Gastroesophageal sphincter (tissue), 4 donors: ENCODE data around the gene SND1. TPM values are rescaled to one million over a fixed set of nuclear protein-coding genes. Genes with fewer than 3 reads are reported as not detected.

Source experiments
- ATAC-seq: fragments of 150-250 bp; one replicate; pipeline ENCODE4 v1.9.1; 2016; ENCODE audit warnings: mild to moderate bottlenecking, moderate library complexity
- H3K27ac ChIP-seq, 4 donors: fragments of 200-600 bp; sonication (generic) in 3 of 4; 1 replicate in 3 of 4; 2 replicates in 1 of 4; pipeline ENCODE4 v1.5.1; 2016 to 2019
- H3K27me3 ChIP-seq: fragments of 200-600 bp; sonication (generic); one replicate; pipeline ENCODE4 v1.5.1; 2019
- H3K36me3 ChIP-seq, 2 donors: fragments of 200-600 bp; sonication (generic); one replicate each; pipeline ENCODE4 v1.5.1; 2019; ENCODE audit warnings: control low read depth in 1 of 2
- H3K4me1 ChIP-seq, 3 donors: fragments of 200-600 bp; sonication (generic); 1 replicate in 2 of 3; 2 replicates in 1 of 3; pipeline ENCODE4 v1.5.1; 2016 to 2019; ENCODE audit warnings: control low read depth in 2 of 3
- H3K4me3 ChIP-seq, 2 donors: fragments of 200-600 bp; sonication (generic); one replicate each; pipeline ENCODE4 v1.5.1; 2019; ENCODE audit warnings: mild to moderate bottlenecking in 1 of 2, moderate library complexity in 1 of 2
- H3K9me3 ChIP-seq, 3 donors: fragments of 200-600 bp; sonication (generic); one replicate each; pipeline ENCODE4 v1.5.1; 2017 to 2019; ENCODE audit warnings: control low read depth in 2 of 3
- CTCF ChIP-seq, 4 experiments: fragments of 200-600 bp in 2 of 4; fragments of 450-650 bp in 2 of 4; sonication (generic) in 1 of 4; IDR thresholded peaks; one replicate each; pipeline ENCODE4 v1.5.1; 2017 to 2019; ENCODE audit warnings: antibody characterized with exemption in 4 of 4, mild to moderate bottlenecking in 2 of 4, moderate library complexity in 2 of 4
- EP300 ChIP-seq: sonication (generic); formaldehyde crosslinking; IDR thresholded peaks from one replicate; pipeline ENCODE4 v1.6.1; 2017; ENCODE audit warnings: antibody characterized with exemption, mild to moderate bottlenecking
- POLR2A ChIP-seq, 2 donors: fragments of 450-650 bp; IDR thresholded peaks; one replicate each; pipeline ENCODE4 v1.6.1; 2017; ENCODE audit warnings: antibody characterized with exemption in 2 of 2, mild to moderate bottlenecking in 2 of 2, moderate library complexity in 1 of 2
- POLR2AphosphoS5 ChIP-seq: sonication (generic); formaldehyde crosslinking; IDR thresholded peaks from one replicate; pipeline ENCODE4 v1.6.1; 2017; ENCODE audit warnings: antibody characterized with exemption
- whole genome bisulfite sequencing, 2 donors: methylation state at CpG; one replicate each; pipeline ENCODE4 v1.1.5; 2018; ENCODE audit warnings: low coverage in 1 of 2; 5-methylcytosine and 5-hydroxymethylcytosine counted together
- total RNA-seq, 4 donors: library from RNA; depleted of rRNA; stranded (reverse); fragments of >200 nt; gene quantifications; one replicate each; pipeline ENCODE4 v1.1.0, GENCODE V29; 2016

SND1 gene
- total RNA-seq, 4 donors from 2014 or later: 97.1 to 119 (median 103) TPM

DNA sequence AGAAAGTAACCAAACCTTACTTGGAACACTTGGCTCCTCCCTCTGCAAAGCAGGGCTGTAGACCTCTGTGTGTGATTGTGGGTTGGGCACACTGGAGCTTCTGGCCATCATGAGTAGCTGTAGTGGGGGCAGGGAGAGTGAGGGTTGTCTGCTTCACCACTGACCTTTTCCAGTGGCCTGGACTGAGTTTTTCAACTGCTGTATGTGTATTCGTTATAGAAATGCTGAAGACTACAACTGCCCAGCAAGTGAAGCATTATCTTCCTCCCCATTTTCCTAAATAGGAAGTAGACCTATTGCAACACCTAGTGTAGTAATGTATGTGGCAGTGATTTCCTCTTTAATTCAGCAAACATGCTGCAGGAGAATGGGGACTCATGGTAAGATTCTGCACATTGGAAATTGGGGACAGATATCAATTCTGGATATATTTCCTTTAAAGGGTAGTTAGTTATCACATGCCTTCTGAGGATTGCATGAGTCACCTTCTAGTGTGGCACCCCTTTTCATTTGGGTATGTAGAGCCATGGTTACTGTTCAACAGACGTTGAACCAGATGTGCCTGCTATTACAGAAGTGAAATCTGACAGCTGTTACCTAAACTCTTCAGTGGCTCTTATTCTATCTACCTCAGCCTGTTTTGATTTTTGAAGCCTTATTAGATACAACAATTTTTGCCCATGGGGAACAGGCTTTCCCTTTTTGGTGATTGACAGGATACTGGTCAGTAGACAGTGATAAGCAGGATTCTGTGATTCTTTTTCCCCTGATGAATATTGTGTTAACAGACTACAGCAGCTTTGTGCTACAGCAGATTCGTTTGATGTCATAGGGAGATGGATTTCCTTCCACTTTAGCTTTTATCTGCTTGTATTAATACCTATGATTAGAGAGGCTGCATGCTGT, 130.9 kb downstream of the SND1 start:
- ATAC-seq: no peak
- 53 to 55% methylated on average over 2 to 3 of the region's 3 CpGs for WGBS, 2 donors

GRCh38 chr7:127786184-127786583, 134.2 kb downstream of the SND1 start:
- no peak overlapping the region for H3K27ac ChIP-seq
- no peak for ATAC-seq
- H3K36me3 ChIP-seq: peaks cover 0 to 4% of the 10 kb centered on the region in 2 donors
- peaks cover 0 to 16% (median 0%) of the 10 kb centered on the region in 3 donors for H3K4me1 ChIP-seq
- no peaks in the 10 kb centered on the region for H3K27me3 ChIP-seq
- no peaks in the 10 kb centered on the region for H3K9me3 ChIP-seq
- WGBS, 2 donors: 92 to 100% methylated on average over 1 of the region's 1 CpG
- TF ChIP-seq POLR2A (IDR thresholded peaks at IDR 0.05) (no peak), EP300 (no peak), POLR2AphosphoS5 (no peak), CTCF (IDR thresholded peaks at IDR 0.05) (no peak)
- no peak overlapping the region for H3K4me3 ChIP-seq

More for the DNA sequence above, 130.9 kb downstream of the SND1 start:
- Histone ChIP-seq H3K4me3 (no peak overlapping the region), H3K4me1 (peaks cover 0 to 16% (median 0%) of the 10 kb centered on the region in 3 donors), H3K36me3 (peaks cover 0 to 4% of the 10 kb centered on the region in 2 donors), H3K9me3 (no peaks in the 10 kb centered on the region), H3K27me3 (no peaks in the 10 kb centered on the region), H3K27ac (no peak overlapping the region)
- TF ChIP-seq POLR2AphosphoS5 (no peak), EP300 (no peak), CTCF (IDR thresholded peaks at IDR 0.05) (no peak), POLR2A (IDR thresholded peaks at IDR 0.05) (no peak)

- Histone ChIP-seq H3K4me3 (no peak overlapping the region), H3K27ac (no peak overlapping the region), H3K36me3 (peaks cover 0 to 4% of the 10 kb centered on the region in 2 donors), H3K9me3 (no peaks in the 10 kb centered on the region), H3K27me3 (no peaks in the 10 kb centered on the region), H3K4me1 (peaks cover 0 to 7% (median 0%) of the 10 kb centered on the region in 3 donors)
- WGBS, 2 donors: 80 to 91% methylated on average over 2 to 3 of the region's 3 CpGs
- ATAC-seq: no peak
- no peak for TF ChIP-seq CTCF (IDR thresholded peaks at IDR 0.05)
- TF ChIP-seq POLR2AphosphoS5: no peak
Measured at GRCh38 chr7:127789031-127789430, 137.0 kb downstream of the SND1 start.

GRCh38 chr7:127791446-127792189, 139.6 kb downstream of the SND1 start:
- no peak for ATAC-seq
- 87 to 94% methylated on average over 6 of the region's 6 CpGs for WGBS, 2 donors
- peaks cover 0 to 18% (median 0%) of the 10 kb centered on the region in 3 donors for H3K4me1 ChIP-seq
- H3K27ac ChIP-seq: no peak overlapping the region
- no peaks in the 10 kb centered on the region for H3K36me3 ChIP-seq
- H3K4me3 ChIP-seq: no peak overlapping the region
- no peaks in the 10 kb centered on the region for H3K27me3 ChIP-seq
- no peak for TF ChIP-seq POLR2AphosphoS5
- TF ChIP-seq EP300: no peak
- no peak for TF ChIP-seq CTCF (IDR thresholded peaks at IDR 0.05)
- no peak for TF ChIP-seq POLR2A (IDR thresholded peaks at IDR 0.05)
- H3K9me3 ChIP-seq: no peaks in the 10 kb centered on the region
